HG03460 (cell line): ENCODE measurements around the gene MED13.
"Not testable (repeated sequence)": the region's sequence is repeated elsewhere in the genome, so short reads cannot be mapped to it uniquely, and the experiment has no call there.

Source experiments
- ATAC-seq: cut with Tn5 transposase; IDR thresholded peaks from one replicate; pipeline ENCODE4 v1.9.1; 2021; ENCODE audit not compliant: unreplicated experiment

MED13 gene

DNA sequence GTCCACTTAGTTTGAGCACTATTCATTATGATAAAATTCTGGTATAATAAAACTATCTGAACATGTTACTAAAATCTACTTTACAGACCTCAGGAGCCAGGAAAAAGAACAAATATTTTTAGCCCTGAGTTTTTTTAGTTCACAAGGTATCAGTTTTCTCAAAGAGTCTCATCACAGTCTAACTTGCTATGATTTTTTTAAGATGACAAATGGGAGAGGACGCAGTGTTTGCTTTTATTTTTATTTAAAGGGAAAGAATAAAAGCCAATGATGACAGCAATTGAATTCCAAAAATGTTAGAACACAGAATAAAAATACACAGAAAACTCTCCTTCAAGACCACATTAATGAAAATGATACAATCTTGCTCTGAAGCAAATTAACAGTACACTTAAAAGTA is 7.4 kb downstream of the MED13 start:
- no peak for ATAC-seq

DNA sequence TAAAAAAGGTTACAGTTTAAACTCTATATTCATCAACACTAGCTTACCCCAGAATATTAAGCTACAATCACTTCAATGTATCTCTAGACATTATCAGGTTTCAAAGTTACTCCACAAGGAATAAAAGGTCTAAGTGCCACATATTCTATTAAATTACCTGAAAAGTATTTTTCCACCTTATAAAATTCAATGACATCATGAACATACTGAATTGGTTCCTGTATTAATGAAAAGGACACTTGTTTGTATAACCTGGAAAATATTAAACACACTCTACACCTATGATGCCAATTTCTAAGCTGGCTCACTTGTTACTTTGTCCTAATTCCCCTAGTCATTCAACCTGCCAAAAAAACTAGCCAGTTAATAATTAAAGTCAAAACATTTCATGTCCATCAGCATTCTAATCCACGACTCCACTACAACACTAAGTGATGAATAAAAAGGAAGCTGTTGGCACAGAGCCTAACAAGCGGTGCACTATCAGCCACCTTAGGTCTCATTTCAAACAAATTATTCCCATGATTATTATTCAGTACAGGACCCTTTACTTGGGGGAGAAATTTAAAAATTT is 12.2 kb downstream of the MED13 start:
- no peak for ATAC-seq

DNA sequence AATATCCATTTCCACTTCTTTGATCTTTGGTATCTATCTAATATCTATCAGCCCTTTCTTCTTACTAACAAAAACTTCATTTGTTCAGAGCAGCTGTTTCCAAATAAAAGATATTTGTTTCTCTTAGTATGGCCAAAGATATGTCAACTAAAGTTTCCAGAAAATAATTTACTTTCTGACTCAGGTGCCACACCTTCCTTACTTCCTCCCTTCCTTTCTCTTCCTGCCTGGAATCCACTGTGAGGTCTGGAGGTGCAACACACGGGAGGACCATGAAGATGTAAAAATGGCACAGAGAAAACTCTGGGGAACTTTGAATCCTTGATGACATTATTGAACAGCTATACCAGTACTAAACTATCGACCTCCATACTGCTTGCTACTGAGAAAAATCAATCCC is 14.0 kb downstream of the MED13 start:
- no peak for ATAC-seq

- ATAC-seq = no peak
These were observed 15.8 kb downstream of the MED13 start for GRCh38 chr17:62049299-62049698.

DNA sequence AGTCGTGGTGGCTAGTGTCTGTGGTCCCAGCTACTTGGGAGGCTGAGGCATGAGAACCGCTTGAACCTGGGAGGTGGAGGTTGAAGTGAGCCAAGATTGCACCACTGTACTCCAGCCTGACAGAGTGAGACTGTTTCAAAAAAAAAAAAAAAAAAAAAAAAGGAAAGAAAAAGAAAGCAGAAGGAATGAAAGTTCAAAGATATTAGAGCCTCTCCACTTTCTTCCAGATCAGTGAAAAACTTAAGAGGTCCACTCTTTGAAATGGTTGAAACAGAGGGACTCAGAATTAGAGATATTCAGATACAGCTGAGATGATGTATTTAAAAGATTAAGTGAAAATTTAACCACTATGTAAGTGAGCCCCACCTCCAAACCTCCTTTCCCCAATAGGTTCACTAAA is 16.8 kb downstream of the MED13 start:
- no peak for ATAC-seq

- no peak for ATAC-seq
These were observed 19.6 kb downstream of the MED13 start for GRCh38 chr17:62045517-62045916.

DNA sequence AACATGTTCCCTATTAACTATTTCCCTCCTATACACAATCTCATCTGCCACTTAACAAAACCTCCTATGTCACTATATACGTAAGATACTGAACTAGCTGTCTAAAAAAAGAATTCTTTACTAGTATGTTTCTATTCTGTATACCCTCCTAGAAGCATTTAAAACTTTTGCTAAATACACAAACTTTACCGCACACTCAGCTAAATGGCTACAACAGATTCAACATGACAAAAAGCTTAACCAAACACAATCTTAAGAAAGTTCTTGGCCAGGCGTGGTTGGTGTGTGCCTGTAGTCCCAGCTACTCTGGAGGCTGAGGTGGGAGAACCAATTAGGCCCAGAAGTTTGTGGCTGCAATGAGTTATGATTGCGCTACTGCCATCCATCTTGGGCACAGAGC is 20.0 kb downstream of the MED13 start:
- ATAC-seq = no peak

- no peak for ATAC-seq
These were observed 21.5 kb downstream of the MED13 start for GRCh38 chr17:62043602-62044001.

- ATAC-seq = no peak
These were observed 21.9 kb downstream of the MED13 start for GRCh38 chr17:62043140-62043539.

DNA sequence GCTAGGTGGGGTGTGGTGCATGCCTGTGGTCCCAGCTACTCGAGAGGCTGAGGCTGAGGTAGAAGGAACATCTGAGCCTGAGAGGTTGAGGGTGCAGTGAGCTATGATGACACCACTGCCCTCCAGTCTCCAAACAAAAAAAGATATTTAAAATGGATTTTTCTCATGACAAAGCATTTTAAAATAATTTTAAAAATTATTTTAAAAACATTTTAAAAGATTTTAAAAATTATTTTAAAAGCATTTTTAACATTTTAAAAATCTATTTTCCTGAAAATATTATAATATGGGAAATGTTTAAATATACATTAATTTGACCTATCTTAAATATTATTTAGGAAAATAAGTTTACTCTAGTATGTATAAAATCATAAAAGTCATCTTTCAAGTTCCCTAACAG is 26.8 kb downstream of the MED13 start:
- ATAC-seq = no peak

DNA sequence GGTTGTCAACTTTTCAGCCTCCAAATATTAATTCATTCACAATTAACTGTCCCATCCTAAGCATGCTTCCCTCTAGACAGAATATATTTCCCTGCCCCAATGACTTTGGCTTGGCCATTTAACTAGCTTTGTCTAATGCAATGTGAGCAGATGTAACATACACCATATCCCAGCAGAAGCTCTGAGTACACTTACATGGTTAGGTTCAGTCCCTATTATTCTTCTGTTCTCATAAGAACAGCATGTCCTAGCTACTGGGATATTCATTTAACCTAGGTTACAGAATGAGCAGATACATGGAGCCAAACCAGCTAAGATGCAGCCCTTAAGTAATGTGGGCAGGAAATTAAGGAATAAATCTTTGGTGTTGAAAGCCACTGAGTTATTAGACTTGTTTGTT is 31.8 kb downstream of the MED13 start:
- ATAC-seq = no peak

DNA sequence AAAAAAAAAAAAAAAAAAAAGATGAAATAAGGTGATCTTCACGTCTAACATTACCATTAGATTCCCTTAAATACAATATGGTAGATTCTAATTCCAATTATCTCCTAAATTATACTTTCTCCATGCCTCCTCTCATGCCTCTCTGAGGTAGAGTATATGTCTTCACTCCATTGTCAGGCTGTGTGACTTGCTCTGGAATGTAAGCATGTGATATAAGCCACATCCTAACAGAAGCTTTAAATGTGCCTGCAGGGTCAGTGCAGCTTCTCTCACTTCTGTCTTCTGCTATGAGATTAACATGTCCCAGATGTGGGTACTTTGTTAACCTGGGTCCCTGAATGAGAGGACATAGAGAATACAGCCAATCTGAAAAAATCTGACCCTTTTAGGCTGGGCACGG is 32.6 kb downstream of the MED13 start:
- no peak for ATAC-seq

GRCh38 chr17:62030264-62030663 is 34.8 kb downstream of the MED13 start:
- no peak for ATAC-seq

DNA sequence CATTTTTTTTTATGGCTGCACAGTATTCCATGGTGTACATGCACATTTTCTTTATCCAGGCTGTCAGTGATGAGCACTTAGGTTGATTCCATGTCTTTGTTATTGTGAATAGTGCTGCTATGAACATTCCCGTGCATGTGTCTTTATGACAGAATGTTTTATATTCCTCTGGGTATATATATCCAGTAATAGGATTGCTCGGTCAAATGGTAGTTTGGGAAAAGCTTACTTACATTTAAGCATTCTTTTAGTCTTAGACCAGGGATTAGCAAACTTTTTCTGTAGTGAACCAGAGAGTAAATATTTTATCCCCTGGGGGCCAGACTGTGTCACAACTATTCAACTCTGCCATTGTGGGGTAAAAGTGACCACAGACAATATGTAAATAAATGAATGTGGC is 40.2 kb downstream of the MED13 start:
- no peak for ATAC-seq

DNA sequence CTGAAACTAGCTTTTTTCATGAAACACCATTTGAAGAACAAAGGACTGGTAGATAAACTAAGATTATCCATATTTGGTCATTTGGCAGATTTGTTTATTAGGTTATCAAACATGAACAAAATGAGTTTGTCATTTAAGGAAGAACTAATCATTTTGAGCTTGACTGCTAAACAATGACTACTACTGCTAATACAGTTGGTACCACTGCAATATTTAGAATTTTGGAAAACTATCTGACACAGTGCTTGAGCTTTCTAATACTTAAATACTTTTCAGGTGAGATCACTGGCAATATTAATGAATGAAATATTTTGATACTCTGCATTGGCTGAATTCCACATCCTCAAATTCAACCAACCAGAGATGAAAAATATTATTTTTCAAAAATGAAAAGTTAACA is 47.2 kb downstream of the MED13 start:
- no peak for ATAC-seq

- ATAC-seq = no peak
These were observed 47.6 kb downstream of the MED13 start for GRCh38 chr17:62017496-62017895.

DNA sequence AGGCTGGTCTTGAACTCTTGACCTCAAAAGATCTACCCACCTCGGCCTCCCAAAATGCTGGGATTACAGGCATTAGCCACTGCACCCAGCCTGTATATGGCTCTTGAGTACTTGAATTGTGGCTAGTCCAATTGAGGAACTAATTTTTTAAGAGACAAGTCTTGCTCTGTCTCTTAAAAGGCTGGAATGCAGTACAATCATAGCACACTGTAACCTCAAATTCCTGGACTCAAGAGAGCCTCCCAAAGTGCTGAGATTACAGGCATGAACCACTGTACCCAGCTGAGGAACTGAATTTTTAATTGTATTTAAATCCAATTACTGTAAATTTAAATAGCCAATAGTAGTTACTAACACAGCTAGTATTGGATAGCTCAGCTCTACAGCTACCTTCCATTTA is 50.6 kb downstream of the MED13 start:
- ATAC-seq = no peak

GRCh38 chr17:62009220-62009619 is 55.9 kb downstream of the MED13 start:
- ATAC-seq = no peak

DNA sequence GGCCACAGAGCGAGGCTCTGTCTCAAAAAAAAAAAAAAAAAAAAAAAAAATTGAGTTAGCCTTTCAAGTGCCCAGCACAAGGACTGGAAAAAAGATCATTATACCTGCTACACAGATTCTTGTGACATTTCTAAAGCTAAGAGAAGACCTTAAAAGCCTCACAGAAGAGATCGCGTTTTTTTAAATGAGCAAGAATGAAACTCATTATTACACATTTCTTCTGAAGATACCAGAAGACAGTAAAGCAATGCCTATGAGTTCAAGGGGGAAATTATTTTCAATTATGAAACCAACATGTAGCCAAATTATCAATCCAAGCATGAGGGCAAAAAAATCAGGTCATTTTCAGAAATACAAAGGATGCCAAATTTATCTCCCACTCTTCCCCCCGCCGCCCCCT is 56.8 kb downstream of the MED13 start:
- ATAC-seq = no peak

DNA sequence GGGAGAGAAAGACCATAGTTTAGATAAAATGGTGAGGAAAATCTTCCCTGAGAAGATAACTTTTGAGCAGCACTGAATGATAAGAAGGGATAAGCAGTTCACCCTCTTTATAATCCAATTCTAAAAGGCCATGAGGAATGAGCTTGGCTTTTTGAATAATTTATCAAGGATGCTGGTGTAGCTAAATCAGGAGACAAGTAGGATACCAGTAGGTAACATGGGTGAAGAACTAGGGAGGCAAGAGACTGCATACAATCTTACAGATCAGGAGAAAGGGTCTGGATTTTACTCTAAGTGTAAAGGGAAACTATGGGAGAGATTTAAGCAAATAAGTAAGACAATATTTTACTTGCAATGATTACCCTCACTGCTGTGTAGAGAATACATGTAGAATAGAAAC is 60.7 kb downstream of the MED13 start:
- no peak for ATAC-seq

- not testable (repeated sequence) for ATAC-seq
These were observed 61.9 kb downstream of the MED13 start for GRCh38 chr17:62003141-62003540.

DNA sequence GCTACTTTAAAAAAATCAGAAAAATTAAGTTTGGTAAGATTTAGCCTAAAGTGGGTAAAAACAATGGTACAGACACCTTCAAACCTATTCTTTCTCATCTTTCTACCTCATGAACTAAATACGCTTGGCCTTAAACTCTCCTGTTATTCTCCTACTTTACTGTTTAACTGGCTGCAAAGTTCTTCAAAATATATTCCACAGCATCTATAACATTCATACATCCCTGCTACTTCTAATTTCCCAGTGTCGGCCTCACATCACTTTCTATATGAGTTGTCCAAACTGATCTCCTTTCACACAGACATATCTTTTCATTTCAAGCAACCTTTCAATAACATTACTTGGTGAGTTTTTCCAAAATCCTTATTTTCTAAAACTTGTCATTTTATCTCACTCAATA is 64.0 kb downstream of the MED13 start:
- no peak for ATAC-seq

- no peak for ATAC-seq
These were observed 64.9 kb downstream of the MED13 start for GRCh38 chr17:62000186-62000585.

DNA sequence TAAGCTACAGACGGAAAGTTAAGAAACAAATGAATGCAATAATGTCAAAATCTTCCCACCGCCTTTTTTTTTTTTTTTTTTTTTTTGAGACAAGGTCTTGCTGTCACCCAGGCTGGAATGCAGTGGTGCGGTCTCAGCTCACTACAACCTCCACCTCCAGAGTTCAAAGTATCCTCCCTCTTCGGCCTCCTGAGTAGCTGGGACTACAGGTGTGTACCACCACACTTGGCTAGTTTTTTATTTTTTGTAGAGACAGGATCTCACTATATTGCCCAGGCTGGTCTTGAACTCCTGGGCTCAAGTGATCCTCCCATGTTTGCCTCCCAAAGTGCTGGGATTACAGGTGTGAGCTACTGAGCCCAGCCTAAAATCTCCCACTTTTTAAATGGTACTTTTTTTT is 66.5 kb downstream of the MED13 start:
- not testable (repeated sequence) for ATAC-seq
